OCI-LY1 (cell line): ENCODE results near the gene GSG1L.

Source experiments
- CTCF ChIP-seq: fragments of 200-600 bp; sonication (generic), shearing (Covaris generic); IDR thresholded peaks from 2 replicates; pipeline ENCODE4 v1.5.1; 2017; ENCODE audit warnings: mild to moderate bottlenecking, antibody characterized with exemption, low read length, moderate library complexity, mixed read lengths
- EZH2 ChIP-seq: fragments of 200-600 bp; sonication (generic), shearing (Covaris generic); IDR thresholded peaks from 2 replicates; pipeline ENCODE4 v1.8.0; 2017; ENCODE audit warnings: borderline replicate concordance, mixed run types, mild to moderate bottlenecking, antibody characterized with exemption, low read length, moderate library complexity, mixed read lengths

DNA sequence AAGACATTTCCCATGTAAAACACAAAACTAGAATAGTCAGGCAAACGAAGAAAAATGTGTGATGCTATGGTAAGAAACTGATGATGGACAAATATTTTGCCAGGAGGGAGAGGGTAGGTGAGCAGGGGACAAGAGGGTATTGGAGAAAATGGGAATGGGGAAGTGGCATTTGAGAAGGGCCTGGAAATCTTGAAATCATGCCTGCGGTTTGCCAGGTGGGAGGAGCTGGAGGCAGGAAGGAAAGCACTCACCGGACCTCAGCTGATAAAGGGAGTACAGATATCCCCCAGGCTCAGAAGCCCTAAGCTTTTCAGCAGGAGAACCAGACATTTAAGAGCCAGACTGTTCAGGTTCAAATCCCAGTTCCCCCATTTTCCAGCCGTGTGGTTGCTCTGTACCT, 103.6 kb downstream of the GSG1L start:
- TF ChIP-seq CTCF (no peak), EZH2 (no peak)
